NCI-H1930 (cell line): ENCODE results near the gene XPC.
"Not testable (repeated sequence)": the region's sequence is repeated elsewhere in the genome, so short reads cannot be mapped to it uniquely, and the experiment has no call there.

Experiments
- DNase-seq, 2 experiments: peaks; one replicate each; lab custom pipeline; 2025; lab: John Stamatoyannopoulos, UW

XPC gene

GRCh38 chr3:14178247-14179113 lies at the start of gene XPC, which contains the start of gene LSM3:
XPC (minus strand) TSS chr3:14178601; CDS start chr3:14178568, 33 bp downstream.
LSM3 (plus strand) TSS chr3:14178817; CDS start chr3:14178861, 44 bp downstream.
- DNase-seq = peak; percentile 78 to 90

- DNase-seq = no peak
Observed at GRCh38 chr3:14227856-14228255, 49.5 kb upstream of the XPC start.

- not testable (repeated sequence) for DNase-seq
Observed at GRCh38 chr3:14226351-14226750, 48.0 kb upstream of the XPC start.

- no peak for DNase-seq
Observed at GRCh38 chr3:14225421-14225820, 47.0 kb upstream of the XPC start.

- no peak for DNase-seq
Observed at GRCh38 chr3:14224895-14225294, 46.5 kb upstream of the XPC start.

- DNase-seq = no peak
Observed at GRCh38 chr3:14223595-14223994, 45.2 kb upstream of the XPC start.

- no peak for DNase-seq
Observed at GRCh38 chr3:14222900-14223594, 44.6 kb upstream of the XPC start.

GRCh38 chr3:14222457-14222856 lies 44.1 kb upstream of the XPC start:
- DNase-seq = no peak

GRCh38 chr3:14221902-14222301 lies 43.5 kb upstream of the XPC start:
- no peak for DNase-seq

GRCh38 chr3:14220933-14221332 lies 42.5 kb upstream of the XPC start:
- no peak for DNase-seq

GRCh38 chr3:14218355-14218754 lies 40.0 kb upstream of the XPC start:
- no peak for DNase-seq

GRCh38 chr3:14216257-14217048 lies 38.1 kb upstream of the XPC start:
- DNase-seq = peak; percentile 60

- no peak for DNase-seq
Observed at GRCh38 chr3:14214764-14215163, 36.4 kb upstream of the XPC start.

GRCh38 chr3:14213066-14213774 lies 34.8 kb upstream of the XPC start:
- no peak for DNase-seq

- no peak for DNase-seq
Observed at GRCh38 chr3:14212032-14212431, 33.6 kb upstream of the XPC start.

- no peak for DNase-seq
Observed at GRCh38 chr3:14211621-14212020, 33.2 kb upstream of the XPC start.

- no peak for DNase-seq
Observed at GRCh38 chr3:14210843-14211594, 32.6 kb upstream of the XPC start.

- DNase-seq = no peak
Observed at GRCh38 chr3:14210290-14210688, 31.9 kb upstream of the XPC start.

GRCh38 chr3:14209581-14210289 lies 31.3 kb upstream of the XPC start:
- DNase-seq = no peak

- no peak for DNase-seq
Observed at GRCh38 chr3:14208977-14209394, 30.6 kb upstream of the XPC start.
